PC-9 (cell line): ENCODE data around the gene SERINC5. TPM values are rescaled to one million over a fixed set of nuclear protein-coding genes. Genes with fewer than 3 reads are reported as not detected.

Experiments used
- BruUV-seq: library from RNA; stranded (reverse); fragments of 400-500 nt; replicated peaks from 2 replicates; lab custom pipeline; 2021; lab: Mats Ljungman, UMichigan
- CTCF ChIA-PET: fragments of 300-600 bp; sonication (Branson Sonifier 250); formaldehyde crosslinking; loops from one replicate; lab custom pipeline; 2022; ENCODE audit warnings: antibody characterized with exemption; lab: Charles Lee
- POLR2A ChIA-PET: fragments of 300-600 bp; sonication (Branson Sonifier 250); formaldehyde crosslinking; loops from one replicate; lab custom pipeline; 2022; ENCODE audit warnings: antibody characterized with exemption; ENCODE audit not compliant: unreplicated experiment; lab: Charles Lee
- DNase-seq, 2 experiments: peaks; one replicate each; pipeline versions ENCODE4 v3.0.0 to v3.0.0-alpha.2; 2015 to 2022; ENCODE audit warnings: mixed read lengths in 1 of 2
- H2AFZ ChIP-seq: fragments of 200-600 bp; sonication (generic); 2 replicates; pipeline ENCODE4 v1.8.1; 2017; ENCODE audit warnings: antibody characterized with exemption
- H3F3A ChIP-seq: fragments of 200-600 bp; sonication (generic); 2 replicates; pipeline ENCODE4 v1.8.1; 2017; ENCODE audit warnings: antibody characterized with exemption, mild to moderate bottlenecking, low read depth; ENCODE audit not compliant: insufficient read depth
- H3K27ac ChIP-seq: fragments of 200-600 bp; sonication (generic); 2 replicates; pipeline ENCODE4 v1.6.1; 2016; ENCODE audit warnings: mixed run types
- H3K27me3 ChIP-seq: fragments of 200-600 bp; sonication (generic); 2 replicates; pipeline ENCODE4 v1.6.1; 2016; ENCODE audit warnings: low read depth, mixed run types; ENCODE audit not compliant: insufficient read depth
- H3K36me3 ChIP-seq: fragments of 200-600 bp; sonication (generic); 2 replicates; pipeline ENCODE4 v1.6.1; 2016; ENCODE audit warnings: low read depth, mixed run types
- H3K4me1 ChIP-seq: fragments of 200-600 bp; sonication (generic); replicated peaks from 2 replicates; pipeline ENCODE4 v1.6.1; 2016; ENCODE audit warnings: mixed run types; ENCODE audit not compliant: insufficient read depth
- H3K4me2 ChIP-seq: fragments of 200-600 bp; sonication (generic); 2 replicates; pipeline ENCODE4 v1.6.1; 2017; ENCODE audit warnings: mixed run types
- H3K4me3 ChIP-seq: fragments of 200-600 bp; sonication (generic); 2 replicates; pipeline ENCODE4 v1.6.1; 2016; ENCODE audit warnings: mixed run types
- H3K79me2 ChIP-seq: fragments of 200-600 bp; sonication (generic); 2 replicates; pipeline ENCODE4 v1.6.1; 2017; ENCODE audit warnings: low read depth, mixed run types
- H3K9me2 ChIP-seq: fragments of 200-600 bp; sonication (generic); 2 replicates; pipeline ENCODE4 v1.8.1; 2017; ENCODE audit warnings: mild to moderate bottlenecking; ENCODE audit not compliant: insufficient read depth
- H3K9me3 ChIP-seq: fragments of 200-600 bp; sonication (generic); 2 replicates; pipeline ENCODE4 v1.8.1; 2016; ENCODE audit warnings: low read depth; ENCODE audit not compliant: insufficient read depth
- H4K20me1 ChIP-seq: fragments of 200-600 bp; sonication (generic); 2 replicates; pipeline ENCODE4 v1.8.1; 2017; ENCODE audit not compliant: insufficient read depth
- EZH2 ChIP-seq: fragments of 200-600 bp; sonication (generic); IDR thresholded peaks from 2 replicates; pipeline ENCODE4 v1.8.0; 2017; ENCODE audit warnings: antibody characterized with exemption, low read depth
- intact Hi-C: fragments of 100-400 bp; cut with micrococcal nuclease; formaldehyde crosslinking; loops from one replicate; pipeline ENCODE4 v1.10.0; 2022; ENCODE audit not compliant: unreplicated experiment
- total RNA-seq: library from RNA; stranded (reverse); gene quantifications from 2 replicates; pipeline ENCODE4 v1.2.3, GENCODE V29; 2021
- TF ChIP-seq, protein P1 (sequence below): fragments of 200-600 bp; sonication (generic); conservative IDR thresholded peaks from 2 replicates; pipeline ENCODE4 v1.6.1; 2017; ENCODE audit warnings: mixed run types, antibody characterized with exemption, mild to moderate bottlenecking, moderate library complexity

The SERINC5 gene
- total RNA-seq, 1 experiment from 2014 or later: 68.8 TPM

DNA sequence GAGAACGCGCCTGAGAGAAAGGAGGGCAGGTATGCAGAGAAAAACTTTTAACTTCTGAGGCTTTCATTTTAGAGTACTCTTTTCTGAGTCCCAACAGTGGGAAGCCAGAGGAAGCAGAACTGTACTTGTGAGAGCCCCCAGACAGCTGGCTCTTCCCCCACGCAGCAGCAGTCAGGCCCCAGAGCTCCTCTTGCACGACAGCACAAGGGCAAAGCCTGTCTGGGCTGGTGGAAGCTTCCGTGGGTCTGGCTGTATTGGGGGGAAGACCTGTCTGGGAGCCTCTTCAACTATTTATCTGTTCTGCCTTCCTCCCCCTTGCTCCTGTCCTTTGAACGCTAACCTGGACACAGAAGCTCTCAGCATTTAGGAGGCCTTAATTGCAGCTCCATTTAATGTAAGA is 152.5 kb downstream of the SERINC5 start:
- no TSS peak for BruUV-seq
- H3K9me2 ChIP-seq: no peaks in the 10 kb centered on the region
- no peak for DNase-seq
- H3K4me3 ChIP-seq: no peak overlapping the region
- H2AFZ ChIP-seq: no peak overlapping the region
- no peak overlapping the region for H3K27ac ChIP-seq
- no peaks in the 10 kb centered on the region for H3K36me3 ChIP-seq
- intact Hi-C loops: no loop called here
- CTCF ChIA-PET: interaction anchor here (0.6 kb wide), 1 partner anchor 137 kb away, joined by 8 read pairs; no protein-coding TSS in a partner anchor
- H3F3A ChIP-seq: no peaks in the 10 kb centered on the region
- H3K27me3 ChIP-seq: no peaks in the 10 kb centered on the region
- H3K4me2 ChIP-seq: no peak overlapping the region
- no peaks in the 10 kb centered on the region for H3K79me2 ChIP-seq
- no peak for TF ChIP-seq EZH2
- TF ChIP-seq, protein P1, sequence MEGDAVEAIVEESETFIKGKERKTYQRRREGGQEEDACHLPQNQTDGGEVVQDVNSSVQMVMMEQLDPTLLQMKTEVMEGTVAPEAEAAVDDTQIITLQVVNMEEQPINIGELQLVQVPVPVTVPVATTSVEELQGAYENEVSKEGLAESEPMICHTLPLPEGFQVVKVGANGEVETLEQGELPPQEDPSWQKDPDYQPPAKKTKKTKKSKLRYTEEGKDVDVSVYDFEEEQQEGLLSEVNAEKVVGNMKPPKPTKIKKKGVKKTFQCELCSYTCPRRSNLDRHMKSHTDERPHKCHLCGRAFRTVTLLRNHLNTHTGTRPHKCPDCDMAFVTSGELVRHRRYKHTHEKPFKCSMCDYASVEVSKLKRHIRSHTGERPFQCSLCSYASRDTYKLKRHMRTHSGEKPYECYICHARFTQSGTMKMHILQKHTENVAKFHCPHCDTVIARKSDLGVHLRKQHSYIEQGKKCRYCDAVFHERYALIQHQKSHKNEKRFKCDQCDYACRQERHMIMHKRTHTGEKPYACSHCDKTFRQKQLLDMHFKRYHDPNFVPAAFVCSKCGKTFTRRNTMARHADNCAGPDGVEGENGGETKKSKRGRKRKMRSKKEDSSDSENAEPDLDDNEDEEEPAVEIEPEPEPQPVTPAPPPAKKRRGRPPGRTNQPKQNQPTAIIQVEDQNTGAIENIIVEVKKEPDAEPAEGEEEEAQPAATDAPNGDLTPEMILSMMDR: no peak
- no peaks in the 10 kb centered on the region for H3K9me3 ChIP-seq
- POLR2A ChIA-PET: no interaction called here
- no peaks in the 10 kb centered on the region for H4K20me1 ChIP-seq
- H3K4me1 ChIP-seq: no peaks in the 10 kb centered on the region

DNA sequence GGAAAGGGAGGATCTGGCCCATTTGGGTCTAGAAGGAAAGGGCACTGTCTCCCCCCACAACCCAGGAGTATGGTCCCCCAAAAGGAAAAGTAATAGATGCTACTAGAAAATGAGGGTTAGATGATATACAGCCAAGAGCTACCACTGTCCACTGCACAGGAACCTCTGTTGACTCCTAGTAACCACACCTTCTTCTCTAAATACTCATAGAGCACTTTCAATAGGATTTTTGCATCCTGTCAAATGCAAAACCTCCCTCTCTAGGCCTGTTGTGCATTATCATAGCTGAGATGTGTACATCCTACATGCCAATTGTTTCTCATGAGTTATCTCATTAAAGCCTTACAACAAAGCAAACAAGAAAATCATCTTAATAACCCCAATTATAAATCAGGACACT is 153.9 kb downstream of the SERINC5 start:
- no peak overlapping the region for H2AFZ ChIP-seq
- no peaks in the 10 kb centered on the region for H3K27me3 ChIP-seq
- no peak overlapping the region for H3K4me3 ChIP-seq
- no peak overlapping the region for H3K4me2 ChIP-seq
- no peaks in the 10 kb centered on the region for H3K9me3 ChIP-seq
- no peak for TF ChIP-seq EZH2
- TF ChIP-seq, protein P1: no peak
- no peaks in the 10 kb centered on the region for H3K4me1 ChIP-seq
- H3K36me3 ChIP-seq: no peaks in the 10 kb centered on the region
- no peak for DNase-seq
- no peaks in the 10 kb centered on the region for H3K79me2 ChIP-seq
- no peak overlapping the region for H3K27ac ChIP-seq
- intact Hi-C loops: no loop called here
- no peaks in the 10 kb centered on the region for H3F3A ChIP-seq
- CTCF ChIA-PET: no interaction called here
- H4K20me1 ChIP-seq: no peaks in the 10 kb centered on the region
- POLR2A ChIA-PET: no interaction called here
- no TSS peak for BruUV-seq
- no peaks in the 10 kb centered on the region for H3K9me2 ChIP-seq

DNA sequence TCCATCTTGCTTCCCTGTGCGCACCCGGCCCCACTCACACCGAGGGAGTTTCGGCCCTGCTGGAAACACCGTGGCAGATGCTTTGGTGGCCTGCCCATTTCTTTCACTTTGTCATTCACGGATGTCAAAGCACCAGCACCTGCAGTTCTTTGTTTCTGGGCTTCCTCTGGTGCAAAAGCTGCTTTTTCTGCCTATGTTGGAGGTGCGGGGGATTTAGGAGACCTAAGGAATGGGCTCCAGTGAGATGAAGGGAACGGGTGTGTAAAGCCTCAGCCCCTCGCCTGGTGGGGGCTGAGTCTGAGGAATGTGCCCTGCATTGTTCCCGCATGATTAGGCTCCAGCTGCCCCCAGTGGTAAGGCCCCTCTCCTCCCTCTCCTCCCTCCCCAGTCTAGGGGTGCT is 158.4 kb downstream of the SERINC5 start:
- H3K4me3 ChIP-seq: no peak overlapping the region
- H2AFZ ChIP-seq: no peak overlapping the region
- no peak overlapping the region for H3K4me2 ChIP-seq
- intact Hi-C loops: no loop called here
- H4K20me1 ChIP-seq: no peaks in the 10 kb centered on the region
- no peak for DNase-seq
- CTCF ChIA-PET: no interaction called here
- H3K36me3 ChIP-seq: no peaks in the 10 kb centered on the region
- no peak overlapping the region for H3K27ac ChIP-seq
- H3K4me1 ChIP-seq: no peaks in the 10 kb centered on the region
- no peaks in the 10 kb centered on the region for H3K27me3 ChIP-seq
- H3F3A ChIP-seq: no peaks in the 10 kb centered on the region
- POLR2A ChIA-PET: no interaction called here
- H3K9me2 ChIP-seq: no peaks in the 10 kb centered on the region
- TF ChIP-seq EZH2: no peak
- TF ChIP-seq, protein P1: no peak
- BruUV-seq: no TSS peak
- H3K9me3 ChIP-seq: no peaks in the 10 kb centered on the region
- H3K79me2 ChIP-seq: no peaks in the 10 kb centered on the region
